Measurements from ENCODE around the gene NUDT8.
A peak's percentile ranks its signal among the peaks of the same experiment; 100 is the strongest.
"Not testable (repeated sequence)": the region's sequence is repeated elsewhere in the genome, so short reads cannot be mapped to it uniquely, and the experiment has no call there.

NUDT8 gene

GRCh38 chr11:67611704-67612587 lies 17.8 kb downstream of the NUDT8 start:
- DNase-seq (ENCODE audit: low read depth): no peak

DNA sequence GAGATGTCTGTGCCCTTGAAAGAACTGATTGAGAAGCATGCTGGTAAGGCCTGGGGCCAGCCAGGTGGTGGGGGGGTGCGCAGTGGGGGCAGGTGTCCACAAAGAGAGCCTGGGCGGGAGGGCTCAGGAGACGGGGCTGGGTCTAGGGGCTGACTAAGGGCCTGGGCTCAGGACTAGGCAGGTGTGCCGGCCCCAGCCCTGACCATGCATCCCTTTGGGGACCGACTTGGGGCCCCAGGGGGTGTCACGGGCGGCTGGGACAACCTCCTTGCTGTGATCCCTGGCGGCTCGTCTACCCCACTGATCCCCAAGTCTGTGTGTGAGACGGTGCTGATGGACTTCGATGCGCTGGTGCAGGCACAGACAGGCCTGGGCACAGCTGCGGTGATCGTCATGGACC lies 18.6 kb downstream of the NUDT8 start:
- no peak for DNase-seq (ENCODE audit: low read depth)

DNA sequence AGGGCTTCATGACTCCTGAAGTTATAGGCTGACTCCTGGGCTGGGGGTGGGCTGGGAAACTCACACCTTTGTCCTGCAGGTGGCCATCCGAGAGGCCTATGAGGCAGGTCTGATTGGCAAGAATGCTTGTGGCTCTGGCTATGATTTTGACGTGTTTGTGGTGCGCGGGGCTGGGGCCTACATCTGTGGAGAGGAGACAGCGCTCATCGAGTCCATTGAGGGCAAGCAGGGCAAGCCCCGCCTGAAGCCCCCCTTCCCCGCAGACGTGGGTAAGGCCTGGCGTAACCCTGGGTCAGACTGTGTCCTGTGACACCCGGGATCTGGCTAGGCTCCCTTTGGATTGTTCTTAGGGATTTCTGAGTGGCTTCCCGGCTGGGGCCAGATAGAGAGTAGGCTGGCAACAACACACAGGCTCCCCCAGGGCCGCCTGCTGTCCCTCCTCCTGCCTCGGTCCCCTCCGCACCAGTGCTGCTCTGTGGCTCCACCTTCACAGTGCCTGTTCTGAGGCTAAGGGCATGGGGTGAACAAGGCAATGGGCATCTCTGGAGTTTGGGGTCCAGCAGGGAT lies 19.4 kb downstream of the NUDT8 start:
- DNase-seq (ENCODE audit: low read depth): no peak

GRCh38 chr11:67609316-67609715 lies 20.4 kb downstream of the NUDT8 start:
- DNase-seq (ENCODE audit: low read depth): no peak

GRCh38 chr11:67608486-67608885 lies 21.3 kb downstream of the NUDT8 start:
- DNase-seq (ENCODE audit: low read depth): no peak

DNA sequence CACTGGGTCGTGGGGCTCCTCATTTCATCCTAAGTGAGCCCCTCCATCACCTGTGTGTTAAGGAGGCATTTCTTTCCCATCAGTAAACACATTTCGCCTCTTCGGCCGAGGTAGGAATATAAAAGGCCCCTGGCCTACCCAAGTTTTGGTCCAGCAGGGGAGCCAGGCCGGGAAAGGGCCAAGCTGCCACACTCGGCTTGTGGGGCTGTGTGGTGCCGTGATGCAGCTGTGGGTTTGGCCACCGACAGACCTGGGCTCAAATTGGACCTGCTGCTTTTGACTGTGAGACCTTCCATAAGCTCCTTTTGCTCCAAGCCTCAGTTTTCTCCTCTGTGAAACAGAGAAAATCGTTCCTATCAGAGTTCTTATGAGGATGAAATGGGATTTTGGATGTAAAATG lies 22.2 kb downstream of the NUDT8 start:
- DNase-seq (ENCODE audit: low read depth): no peak

- DNase-seq (ENCODE audit: low read depth): peak; percentile 94
These were observed 23.0 kb downstream of the NUDT8 start, which contains the start of gene NDUFV1 for GRCh38 chr11:67606492-67607295. Gene NDUFV1 (plus strand): TSS chr11:67606936. CDS start chr11:67607005, 69 bp downstream.

DNA sequence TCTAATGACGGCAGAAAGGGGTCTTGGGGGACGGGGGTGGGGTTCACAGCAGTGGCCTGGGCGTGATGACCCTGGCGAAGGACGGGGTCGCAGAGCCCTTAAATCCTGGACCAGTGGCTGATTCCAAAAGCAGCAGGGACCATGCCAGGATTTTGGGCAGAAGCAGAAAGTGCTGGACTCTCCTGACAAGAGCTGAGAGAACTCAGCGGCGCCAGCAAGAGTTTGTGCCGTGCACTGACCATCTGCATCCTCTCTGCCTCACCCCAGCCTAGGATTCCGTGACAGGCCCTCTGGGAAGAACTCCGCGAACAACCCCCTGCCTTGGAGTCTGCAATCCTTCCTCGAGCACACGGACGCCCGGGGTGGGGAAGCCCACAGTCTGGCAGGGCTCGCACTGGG lies 23.6 kb downstream of the NUDT8 start:
- no peak for DNase-seq (ENCODE audit: low read depth)

DNA sequence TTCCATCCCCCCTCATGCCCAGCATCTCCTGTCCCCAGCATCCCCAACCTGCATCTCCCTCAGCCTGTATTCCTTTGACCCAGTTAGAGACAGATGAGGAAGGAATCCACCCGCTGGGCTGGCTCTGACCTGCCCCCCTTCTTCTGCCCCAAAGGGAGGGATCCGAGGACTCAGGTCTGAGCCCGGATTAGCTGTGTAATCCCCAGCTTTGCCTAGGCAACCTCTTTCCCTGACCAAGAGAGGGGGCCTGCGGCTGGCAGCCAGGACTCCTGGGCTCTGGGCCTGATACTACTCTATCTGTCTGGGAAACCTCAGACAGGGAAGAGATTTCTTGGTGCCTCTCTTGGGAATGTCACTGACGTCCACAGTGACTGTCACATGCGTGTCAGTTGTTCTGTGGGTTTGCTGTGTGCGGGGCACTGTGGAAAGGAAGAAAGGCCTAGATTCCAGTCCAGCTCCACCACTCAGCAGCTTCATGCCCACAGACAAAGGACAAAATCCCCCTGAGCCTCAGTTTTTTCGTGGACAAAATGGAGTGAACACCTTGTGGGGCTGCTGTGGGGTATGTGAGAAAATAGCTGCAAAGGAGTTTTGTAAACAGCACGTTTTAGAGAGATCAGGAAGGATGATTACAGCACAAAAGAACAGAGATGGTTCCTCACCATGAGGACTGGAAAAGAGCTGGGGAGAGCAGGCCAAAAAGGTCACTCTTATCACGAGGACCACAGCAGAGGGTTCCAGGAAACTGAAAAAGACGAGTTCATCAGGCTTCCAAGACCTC lies 24.3 kb downstream of the NUDT8 start:
- no peak for DNase-seq (ENCODE audit: low read depth)

DNA sequence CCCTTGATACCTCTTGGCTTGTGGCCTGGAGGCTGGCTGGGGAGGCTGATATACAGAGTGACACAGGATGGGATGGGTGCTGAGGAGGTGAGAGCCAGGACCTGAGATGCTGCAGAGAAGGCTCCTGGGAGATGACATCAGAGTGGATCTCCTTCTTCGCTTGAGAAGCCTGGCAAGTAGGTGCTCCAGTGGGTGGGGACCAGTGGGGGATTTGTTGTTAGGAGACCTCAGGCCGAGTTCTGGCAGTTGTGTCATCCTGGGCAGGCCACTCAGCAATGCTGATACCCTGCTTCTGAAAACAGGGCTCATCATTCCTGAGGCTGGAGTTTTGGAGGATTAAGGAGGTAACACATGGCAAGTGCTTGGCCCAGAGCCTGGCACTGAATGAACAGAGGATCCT lies 24.9 kb downstream of the NUDT8 start:
- no peak for DNase-seq (ENCODE audit: low read depth)

DNA sequence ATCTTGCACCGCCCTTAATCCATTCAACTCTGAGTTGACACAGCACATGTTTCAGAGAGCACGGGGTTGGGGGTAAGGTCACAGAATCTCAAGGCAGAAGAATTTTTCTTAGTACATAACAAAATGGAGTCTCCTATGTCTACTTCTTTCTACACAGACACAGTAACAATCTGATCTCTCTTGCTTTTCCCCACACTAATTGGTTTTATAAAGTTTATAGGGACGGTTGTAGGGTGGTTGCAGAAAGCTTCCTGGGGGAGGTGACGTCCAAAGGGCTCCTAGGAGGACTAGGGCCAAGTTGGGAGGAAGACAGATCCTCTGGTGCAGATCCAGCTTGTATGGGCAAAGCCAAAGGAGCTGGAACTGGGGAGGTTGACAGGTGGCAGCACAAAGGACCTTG lies 25.6 kb downstream of the NUDT8 start:
- not testable (repeated sequence) for DNase-seq (ENCODE audit: low read depth)

- DNase-seq (ENCODE audit: low read depth): no peak
These were observed 28.6 kb downstream of the NUDT8 start for GRCh38 chr11:67601098-67601497.

- DNase-seq (ENCODE audit: low read depth): no peak
These were observed 29.3 kb downstream of the NUDT8 start for GRCh38 chr11:67600324-67601029.

DNA sequence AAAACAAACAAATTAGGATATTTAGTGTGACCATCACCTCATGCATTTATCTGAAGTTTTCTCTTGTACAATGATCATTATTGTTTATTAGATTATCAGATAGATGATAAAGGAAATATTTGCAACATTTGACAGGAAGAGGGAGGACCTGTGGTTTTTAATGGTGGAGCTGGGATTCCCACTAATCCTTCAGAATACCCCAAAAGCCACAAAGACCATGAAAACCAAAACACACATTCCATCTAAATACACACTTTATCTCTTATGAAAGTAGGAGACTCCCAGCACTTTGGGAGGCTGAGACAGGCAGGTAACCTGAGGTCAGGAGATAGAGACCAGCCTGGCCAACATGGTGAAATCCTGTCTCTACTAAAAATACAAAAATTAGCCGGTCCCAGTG lies 30.6 kb downstream of the NUDT8 start:
- no peak for DNase-seq (ENCODE audit: low read depth)

GRCh38 chr11:67597963-67598362 lies 31.8 kb downstream of the NUDT8 start:
- not testable (repeated sequence) for DNase-seq (ENCODE audit: low read depth)

DNA sequence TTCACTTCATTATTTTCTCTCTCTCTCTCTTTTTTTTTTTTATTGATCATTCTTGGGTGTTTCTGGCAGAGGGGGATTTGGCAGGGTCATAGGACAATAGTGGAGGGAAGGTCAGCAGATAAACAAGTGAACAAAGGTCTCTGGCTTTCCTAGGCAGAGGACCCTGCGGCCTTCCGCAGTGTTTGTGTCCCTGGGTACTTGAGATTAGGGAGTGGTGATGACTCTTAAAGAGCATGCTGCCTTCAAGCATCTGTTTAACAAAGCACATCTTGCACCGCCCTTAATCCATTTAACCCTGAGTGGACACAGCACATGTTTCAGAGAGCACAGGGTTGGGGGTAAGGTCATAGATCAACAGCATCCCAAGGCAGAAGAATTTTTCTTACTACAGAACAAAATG lies 32.3 kb downstream of the NUDT8 start:
- DNase-seq (ENCODE audit: low read depth): not testable (repeated sequence)

DNA sequence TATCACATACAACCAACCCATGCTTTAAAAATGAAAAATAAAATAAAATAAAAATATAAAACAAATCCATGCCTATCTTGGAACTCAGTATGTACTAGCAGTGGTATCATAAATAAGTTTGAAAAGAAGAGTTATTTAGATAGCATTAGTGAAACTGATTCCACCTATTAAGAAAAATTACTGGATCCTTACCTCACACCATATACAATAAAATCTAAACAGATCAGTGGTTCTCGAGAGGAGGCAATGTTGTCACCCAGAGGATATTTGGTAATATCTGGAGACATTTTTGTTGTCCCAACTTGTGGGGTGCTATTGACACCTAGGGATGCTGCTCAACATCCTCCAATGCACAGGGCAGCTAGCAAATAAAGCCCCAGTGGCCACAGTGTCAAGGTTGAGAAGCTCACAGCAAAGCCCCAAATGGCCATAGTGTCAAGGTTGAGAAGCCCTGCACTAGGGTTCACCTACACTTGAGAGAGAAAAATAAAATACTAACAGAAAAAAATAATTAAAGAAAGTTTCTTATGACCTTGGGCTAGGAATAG lies 32.9 kb downstream of the NUDT8 start:
- no peak for DNase-seq (ENCODE audit: low read depth)

- DNase-seq (ENCODE audit: low read depth): no peak
These were observed 35.3 kb downstream of the NUDT8 start for GRCh38 chr11:67594480-67594879.

- DNase-seq (ENCODE audit: low read depth): no peak
These were observed 36.2 kb downstream of the NUDT8 start for GRCh38 chr11:67593565-67593905.

GRCh38 chr11:67592880-67593564 lies 36.7 kb downstream of the NUDT8 start:
- no peak for DNase-seq (ENCODE audit: low read depth)
